ENCODE data around the gene SRPRA.

DNA sequence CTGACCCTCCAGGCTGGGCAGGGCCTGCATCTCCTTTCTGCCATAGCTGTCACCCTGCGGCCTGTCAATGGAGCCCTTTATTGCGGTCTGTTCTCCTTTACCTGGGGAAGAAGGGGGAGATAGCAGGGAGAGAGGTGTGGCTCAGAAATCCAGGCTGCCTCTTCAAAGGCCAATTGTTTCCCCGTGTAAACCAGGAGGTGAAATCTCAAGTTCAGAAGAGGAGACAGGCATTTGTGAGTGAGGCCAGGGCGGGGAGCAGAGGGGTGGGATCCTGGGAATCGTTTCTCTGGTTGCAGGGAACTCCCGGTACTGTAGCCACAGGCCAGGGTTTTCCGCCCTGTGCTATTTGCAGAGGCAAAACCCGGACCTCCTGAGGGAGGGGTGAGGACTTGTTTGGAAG is 44.3 kb upstream of the SRPRA start:
- TF ChIP-seq POLR2A (IDR thresholded peaks at IDR 0.05): no peak
- TF ChIP-seq, protein P1, sequence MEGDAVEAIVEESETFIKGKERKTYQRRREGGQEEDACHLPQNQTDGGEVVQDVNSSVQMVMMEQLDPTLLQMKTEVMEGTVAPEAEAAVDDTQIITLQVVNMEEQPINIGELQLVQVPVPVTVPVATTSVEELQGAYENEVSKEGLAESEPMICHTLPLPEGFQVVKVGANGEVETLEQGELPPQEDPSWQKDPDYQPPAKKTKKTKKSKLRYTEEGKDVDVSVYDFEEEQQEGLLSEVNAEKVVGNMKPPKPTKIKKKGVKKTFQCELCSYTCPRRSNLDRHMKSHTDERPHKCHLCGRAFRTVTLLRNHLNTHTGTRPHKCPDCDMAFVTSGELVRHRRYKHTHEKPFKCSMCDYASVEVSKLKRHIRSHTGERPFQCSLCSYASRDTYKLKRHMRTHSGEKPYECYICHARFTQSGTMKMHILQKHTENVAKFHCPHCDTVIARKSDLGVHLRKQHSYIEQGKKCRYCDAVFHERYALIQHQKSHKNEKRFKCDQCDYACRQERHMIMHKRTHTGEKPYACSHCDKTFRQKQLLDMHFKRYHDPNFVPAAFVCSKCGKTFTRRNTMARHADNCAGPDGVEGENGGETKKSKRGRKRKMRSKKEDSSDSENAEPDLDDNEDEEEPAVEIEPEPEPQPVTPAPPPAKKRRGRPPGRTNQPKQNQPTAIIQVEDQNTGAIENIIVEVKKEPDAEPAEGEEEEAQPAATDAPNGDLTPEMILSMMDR (IDR thresholded peaks at IDR 0.05): no peak
